Activated CD4-positive, alpha-beta T cell treated with anti-CD3 and anti-CD28 coated beads, Interleukin-2, amount 10 ng/mL, durations not matched to agents 24 days and 14 days (primary cell): Measurements from ENCODE around the gene RAD51B. TPM values are rescaled to one million over a fixed set of nuclear protein-coding genes. Genes with fewer than 3 reads are reported as not detected.
"Not testable (repeated sequence)": the region's sequence is repeated elsewhere in the genome, so short reads cannot be mapped to it uniquely, and the experiment has no call there.

Source experiments
- DNase-seq: peaks from one replicate; pipeline ENCODE4 v3.0.0; 2022
- H3K27ac Mint-ChIP-seq: one replicate; pipeline ENCODE4 v1.8.0; 2022; ENCODE audit warnings: mild to moderate bottlenecking, mixed read lengths
- H3K27me3 Mint-ChIP-seq: one replicate; pipeline ENCODE4 v1.8.0; 2022; ENCODE audit warnings: mixed read lengths
- H3K36me3 Mint-ChIP-seq: one replicate; pipeline ENCODE4 v1.8.0; 2022; ENCODE audit warnings: low read depth, mild to moderate bottlenecking, mixed read lengths
- H3K4me1 Mint-ChIP-seq: one replicate; pipeline ENCODE4 v1.8.0; 2021; ENCODE audit warnings: mixed read lengths
- H3K4me3 Mint-ChIP-seq: one replicate; pipeline ENCODE4 v1.8.0; 2022; ENCODE audit warnings: mild to moderate bottlenecking, moderate library complexity, mixed read lengths
- H3K9me3 Mint-ChIP-seq: one replicate; pipeline ENCODE4 v1.8.0; 2021; ENCODE audit warnings: mixed read lengths
- intact Hi-C: fragments of 100-400 bp; cut with micrococcal nuclease; formaldehyde crosslinking; loops from one replicate; pipeline ENCODE4 v1.15.1; 2023
- total RNA-seq: library from RNA; stranded (reverse); gene quantifications from 2 replicates; pipeline ENCODE4 v1.2.3, GENCODE V29; 2022

RAD51B gene
- total RNA-seq, 1 donor from 2014 or later, result 29.3 TPM

DNA sequence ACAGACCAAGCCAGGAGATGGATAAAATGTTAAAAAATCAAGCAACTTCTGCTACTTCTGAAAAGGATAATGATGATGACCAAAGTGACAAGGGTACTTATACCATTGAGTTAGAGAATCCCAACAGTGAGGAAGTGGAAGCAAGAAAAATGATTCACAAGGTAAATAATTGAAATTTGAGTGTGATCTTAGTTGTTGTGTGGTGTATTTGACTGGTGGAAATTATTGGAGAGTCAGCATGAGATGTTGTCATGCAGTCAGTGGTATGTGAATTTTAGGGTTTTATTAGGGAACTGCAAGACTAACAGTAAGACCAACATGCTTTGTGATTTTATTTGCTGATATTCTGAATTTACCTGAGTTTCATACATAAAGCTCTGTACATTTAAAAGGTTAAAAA is 296.4 kb downstream of the RAD51B start:
- intact Hi-C loops, H3K4me1 Mint-ChIP-seq, H3K4me3 Mint-ChIP-seq, H3K36me3 Mint-ChIP-seq, DNase-seq, H3K9me3 Mint-ChIP-seq, H3K27ac Mint-ChIP-seq, H3K27me3 Mint-ChIP-seq: not testable (repeated sequence)

DNA sequence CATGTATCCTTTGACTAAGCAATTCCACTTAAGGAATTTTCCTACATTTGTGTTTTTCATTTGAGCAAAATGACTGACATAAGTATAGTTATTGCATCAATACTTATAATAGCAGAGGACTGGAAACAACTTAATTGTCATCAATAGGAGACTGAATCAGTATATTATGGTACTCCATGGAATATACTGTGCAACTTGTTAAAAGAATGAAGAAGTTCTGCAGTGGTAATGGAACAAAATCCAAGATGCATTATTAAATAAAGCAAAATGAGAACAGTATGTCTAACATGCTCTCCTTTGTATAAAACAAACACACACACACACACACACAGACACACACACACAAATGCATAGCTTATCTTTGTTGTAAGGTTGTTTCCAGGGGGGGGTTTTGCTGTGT is 303.1 kb downstream of the RAD51B start:
- H3K4me1 Mint-ChIP-seq, result no peaks in the 10 kb centered on the region
- no peaks in the 10 kb centered on the region for H3K36me3 Mint-ChIP-seq
- peaks cover 4% of the 10 kb centered on the region for H3K9me3 Mint-ChIP-seq
- intact Hi-C loops, result no loop called here
- no peak for DNase-seq
- H3K27me3 Mint-ChIP-seq, result no peaks in the 10 kb centered on the region
- H3K4me3 Mint-ChIP-seq, result no peak overlapping the region
- no peak overlapping the region for H3K27ac Mint-ChIP-seq

DNA sequence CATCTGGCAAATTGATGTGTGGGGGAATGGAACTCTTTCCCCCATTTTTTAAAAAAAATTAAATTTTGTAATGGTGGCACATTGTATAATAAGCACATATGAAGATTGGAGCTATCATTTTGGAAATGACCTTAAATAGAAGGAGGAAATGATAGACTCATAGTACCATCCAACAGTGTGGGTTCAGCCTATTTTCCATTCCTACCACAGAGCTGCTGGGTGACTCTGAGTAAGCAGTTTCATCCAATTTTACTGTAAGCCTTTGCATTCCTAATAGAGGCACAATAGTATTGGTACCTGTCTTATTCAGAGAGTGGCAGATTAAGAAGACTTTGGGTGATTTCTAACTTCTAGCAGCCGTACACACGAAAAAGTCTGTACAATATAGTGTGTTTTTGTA is 304.5 kb downstream of the RAD51B start:
- peaks cover 4% of the 10 kb centered on the region for H3K9me3 Mint-ChIP-seq
- no peaks in the 10 kb centered on the region for H3K27me3 Mint-ChIP-seq
- no peaks in the 10 kb centered on the region for H3K4me1 Mint-ChIP-seq
- H3K4me3 Mint-ChIP-seq, result no peak overlapping the region
- intact Hi-C loops, result no loop called here
- no peak overlapping the region for H3K27ac Mint-ChIP-seq
- no peak for DNase-seq
- H3K36me3 Mint-ChIP-seq, result no peaks in the 10 kb centered on the region

DNA sequence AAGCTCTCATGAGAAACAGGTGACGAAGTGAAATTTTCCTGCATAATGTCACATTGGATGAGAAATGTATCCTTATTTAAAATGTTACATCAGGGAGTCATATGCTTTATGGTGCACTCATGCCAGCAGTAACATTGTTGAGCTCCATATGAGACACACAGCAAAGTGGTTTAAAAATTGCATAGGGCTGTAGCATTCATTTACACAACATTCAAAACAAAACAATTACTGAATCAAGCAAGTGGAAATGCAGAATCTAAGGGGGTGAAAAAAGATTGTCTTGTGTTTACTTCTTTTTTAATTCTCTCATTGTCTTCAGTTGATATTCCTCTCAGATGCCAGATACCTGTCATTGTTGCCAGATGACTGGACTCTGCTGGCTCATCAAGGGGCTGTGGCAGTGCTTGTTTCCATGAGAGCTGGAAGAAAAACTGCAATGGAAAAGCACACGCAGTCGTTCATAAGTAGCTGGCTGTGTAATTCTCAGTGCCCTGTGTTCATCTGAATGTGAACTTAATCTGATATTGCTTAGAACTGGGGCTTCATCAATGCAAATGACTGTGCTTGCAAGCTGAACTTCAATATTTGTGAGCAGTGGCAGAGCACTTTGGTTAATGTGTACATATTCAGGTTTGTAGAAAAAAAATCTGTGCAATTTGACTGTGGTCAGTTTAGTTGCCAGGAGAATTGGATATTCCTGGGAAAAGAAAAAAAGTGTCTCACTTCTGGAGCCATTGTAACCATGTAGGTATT is 305.6 kb downstream of the RAD51B start:
- intact Hi-C loops, result no loop called here
- H3K27me3 Mint-ChIP-seq, result no peaks in the 10 kb centered on the region
- no peak overlapping the region for H3K27ac Mint-ChIP-seq
- no peak overlapping the region for H3K4me3 Mint-ChIP-seq
- peaks cover 4% of the 10 kb centered on the region for H3K9me3 Mint-ChIP-seq
- no peak for DNase-seq
- no peaks in the 10 kb centered on the region for H3K4me1 Mint-ChIP-seq
- no peaks in the 10 kb centered on the region for H3K36me3 Mint-ChIP-seq

DNA sequence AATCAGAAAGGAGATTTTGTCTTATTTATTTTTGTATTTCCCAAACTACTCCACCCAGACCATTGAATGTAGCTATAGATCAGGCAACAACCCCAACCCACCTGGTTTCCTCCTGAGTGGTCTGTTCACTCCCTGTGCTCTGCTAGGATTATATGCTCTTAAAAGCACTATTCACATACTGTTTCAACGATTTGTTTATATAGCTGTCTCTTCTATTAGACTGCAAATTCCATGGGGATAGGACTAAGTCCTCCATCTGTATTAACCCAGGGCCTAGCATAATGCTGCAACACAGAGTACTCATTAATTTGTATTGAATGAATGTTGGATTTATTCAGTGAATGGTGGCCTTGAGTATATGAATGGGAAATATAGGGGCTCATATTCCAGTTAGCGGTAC is 307.6 kb downstream of the RAD51B start:
- intact Hi-C loops, result no loop called here
- Mint-ChIP-seq H3K4me1 (no peaks in the 10 kb centered on the region), H3K9me3 (no peaks in the 10 kb centered on the region), H3K36me3 (no peaks in the 10 kb centered on the region), H3K27ac (no peak overlapping the region), H3K4me3 (no peak overlapping the region), H3K27me3 (no peaks in the 10 kb centered on the region)
- no peak for DNase-seq

DNA sequence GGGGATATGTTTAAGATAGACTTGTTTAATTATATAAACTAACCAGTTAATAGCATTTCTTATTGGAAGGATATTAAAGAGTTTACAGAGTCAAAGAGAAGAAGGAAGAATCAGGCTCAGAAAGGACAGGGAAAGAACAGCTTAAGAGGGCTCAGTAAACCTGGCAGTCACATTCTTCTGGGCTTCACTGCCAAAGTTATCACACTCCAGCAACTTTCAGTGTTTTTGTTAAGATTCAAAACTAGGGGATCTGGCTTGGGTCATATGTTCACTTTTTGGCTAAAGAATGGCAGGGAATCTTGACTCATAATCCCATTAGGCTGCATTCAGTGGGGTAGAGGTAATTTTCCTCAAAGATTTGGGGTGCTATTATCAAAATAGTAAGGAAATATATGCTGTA is 312.3 kb downstream of the RAD51B start:
- no peak overlapping the region for H3K4me3 Mint-ChIP-seq
- H3K9me3 Mint-ChIP-seq, result peaks cover 4% of the 10 kb centered on the region
- intact Hi-C loops, result no loop called here
- no peak for DNase-seq
- no peaks in the 10 kb centered on the region for H3K36me3 Mint-ChIP-seq
- no peak overlapping the region for H3K27ac Mint-ChIP-seq
- peaks cover 2% of the 10 kb centered on the region for H3K4me1 Mint-ChIP-seq
- H3K27me3 Mint-ChIP-seq, result no peaks in the 10 kb centered on the region

DNA sequence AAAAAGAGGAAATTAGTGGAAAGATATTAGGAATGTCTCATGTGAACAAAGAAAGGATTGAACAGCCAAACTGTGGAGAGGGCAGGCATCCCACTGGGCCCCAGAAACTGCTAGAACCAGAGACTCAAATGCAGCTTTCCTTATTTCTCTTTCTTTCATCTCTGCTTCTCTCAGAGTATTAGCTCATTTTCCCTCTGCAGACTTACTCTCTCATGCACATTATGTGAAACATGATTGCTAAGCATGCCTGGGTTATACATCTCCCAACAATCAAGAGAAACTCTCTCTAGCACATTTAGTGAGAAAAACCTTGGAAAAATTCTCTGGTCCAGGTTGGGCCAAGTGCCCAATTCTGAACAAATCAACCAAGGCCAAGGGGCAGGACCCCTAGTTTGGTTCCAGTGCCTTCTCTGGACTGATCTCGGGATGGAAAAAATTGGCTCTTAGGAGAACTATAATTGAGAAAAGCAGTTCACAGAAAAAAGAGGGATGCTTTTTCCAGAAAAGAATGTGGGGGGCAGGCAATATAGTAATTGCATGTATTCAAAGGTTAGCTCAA is 313.1 kb downstream of the RAD51B start:
- H3K27ac Mint-ChIP-seq, result no peak overlapping the region
- H3K4me1 Mint-ChIP-seq, result peaks cover 2% of the 10 kb centered on the region
- H3K4me3 Mint-ChIP-seq, result no peak overlapping the region
- DNase-seq, result no peak
- H3K27me3 Mint-ChIP-seq, result no peaks in the 10 kb centered on the region
- no peaks in the 10 kb centered on the region for H3K36me3 Mint-ChIP-seq
- intact Hi-C loops, result no loop called here
- H3K9me3 Mint-ChIP-seq, result peaks cover 4% of the 10 kb centered on the region

DNA sequence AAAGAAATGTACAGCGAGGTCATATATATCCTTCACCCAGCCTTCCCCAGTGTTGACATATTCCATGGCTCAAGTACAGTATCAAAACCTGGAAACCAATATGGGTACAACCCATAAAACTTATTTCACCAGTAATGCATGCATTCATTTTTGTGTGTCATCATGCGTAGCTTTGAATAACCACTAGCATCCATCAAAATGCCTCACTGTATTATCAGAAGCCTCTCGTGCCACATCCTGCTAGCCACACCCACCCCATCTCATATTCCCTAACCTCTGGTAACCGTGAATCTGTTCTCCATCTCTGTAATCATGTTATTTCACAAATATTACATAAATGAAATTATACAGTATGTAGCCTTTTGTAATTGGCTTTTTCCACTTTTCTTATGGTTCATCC is 314.3 kb downstream of the RAD51B start:
- Mint-ChIP-seq H3K4me3 (no peak overlapping the region), H3K27ac (no peak overlapping the region), H3K9me3 (peaks cover 4% of the 10 kb centered on the region), H3K27me3 (no peaks in the 10 kb centered on the region), H3K4me1 (peaks cover 2% of the 10 kb centered on the region), H3K36me3 (no peaks in the 10 kb centered on the region)
- intact Hi-C loops, result no loop called here
- DNase-seq, result no peak

DNA sequence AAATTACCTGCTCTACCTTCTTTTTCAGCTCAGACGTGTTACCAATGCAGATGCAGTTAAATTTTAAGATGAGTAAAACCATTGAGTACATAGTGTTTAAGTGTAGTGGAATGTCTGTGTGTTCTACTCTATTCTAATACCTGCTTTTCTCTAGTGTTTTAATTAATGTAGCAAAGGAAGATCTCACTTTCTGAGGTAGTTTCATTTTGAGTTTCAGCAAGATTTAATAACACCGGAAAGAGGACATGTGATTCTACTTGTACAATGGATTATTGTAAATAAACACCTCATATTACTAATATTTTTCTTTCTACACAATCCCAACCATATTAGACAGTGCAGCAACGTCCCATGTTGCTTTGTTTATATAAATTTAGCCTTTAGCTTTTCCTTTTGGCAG is 315.4 kb downstream of the RAD51B start:
- Mint-ChIP-seq H3K4me3 (no peak overlapping the region), H3K36me3 (no peaks in the 10 kb centered on the region), H3K4me1 (peaks cover 2% of the 10 kb centered on the region), H3K9me3 (peaks cover 4% of the 10 kb centered on the region), H3K27ac (no peak overlapping the region), H3K27me3 (no peaks in the 10 kb centered on the region)
- intact Hi-C loops, result no loop called here
- DNase-seq, result no peak

DNA sequence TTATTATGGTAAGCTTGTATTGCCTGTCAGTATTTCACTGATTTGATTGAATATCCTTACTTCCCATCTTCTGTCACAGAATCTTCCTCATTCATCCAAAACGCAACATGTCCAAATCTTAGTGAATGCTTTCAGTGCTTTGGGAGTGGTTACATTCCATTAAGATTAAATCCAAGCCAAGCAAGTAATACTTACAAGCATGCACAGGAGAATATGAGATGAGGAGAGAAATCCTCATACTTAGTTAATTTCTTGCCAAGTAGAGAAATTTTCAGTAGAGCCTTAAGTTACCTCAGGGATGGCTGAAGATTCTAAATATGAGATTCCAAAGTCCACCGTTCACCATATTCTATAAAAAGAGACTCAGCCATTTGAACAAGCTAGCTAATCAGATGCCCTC is 316.0 kb downstream of the RAD51B start:
- Mint-ChIP-seq H3K27me3 (no peaks in the 10 kb centered on the region), H3K36me3 (no peaks in the 10 kb centered on the region), H3K4me1 (peaks cover 2% of the 10 kb centered on the region), H3K9me3 (peaks cover 4% of the 10 kb centered on the region), H3K27ac (no peak overlapping the region), H3K4me3 (no peak overlapping the region)
- intact Hi-C loops, result no loop called here
- DNase-seq, result no peak

DNA sequence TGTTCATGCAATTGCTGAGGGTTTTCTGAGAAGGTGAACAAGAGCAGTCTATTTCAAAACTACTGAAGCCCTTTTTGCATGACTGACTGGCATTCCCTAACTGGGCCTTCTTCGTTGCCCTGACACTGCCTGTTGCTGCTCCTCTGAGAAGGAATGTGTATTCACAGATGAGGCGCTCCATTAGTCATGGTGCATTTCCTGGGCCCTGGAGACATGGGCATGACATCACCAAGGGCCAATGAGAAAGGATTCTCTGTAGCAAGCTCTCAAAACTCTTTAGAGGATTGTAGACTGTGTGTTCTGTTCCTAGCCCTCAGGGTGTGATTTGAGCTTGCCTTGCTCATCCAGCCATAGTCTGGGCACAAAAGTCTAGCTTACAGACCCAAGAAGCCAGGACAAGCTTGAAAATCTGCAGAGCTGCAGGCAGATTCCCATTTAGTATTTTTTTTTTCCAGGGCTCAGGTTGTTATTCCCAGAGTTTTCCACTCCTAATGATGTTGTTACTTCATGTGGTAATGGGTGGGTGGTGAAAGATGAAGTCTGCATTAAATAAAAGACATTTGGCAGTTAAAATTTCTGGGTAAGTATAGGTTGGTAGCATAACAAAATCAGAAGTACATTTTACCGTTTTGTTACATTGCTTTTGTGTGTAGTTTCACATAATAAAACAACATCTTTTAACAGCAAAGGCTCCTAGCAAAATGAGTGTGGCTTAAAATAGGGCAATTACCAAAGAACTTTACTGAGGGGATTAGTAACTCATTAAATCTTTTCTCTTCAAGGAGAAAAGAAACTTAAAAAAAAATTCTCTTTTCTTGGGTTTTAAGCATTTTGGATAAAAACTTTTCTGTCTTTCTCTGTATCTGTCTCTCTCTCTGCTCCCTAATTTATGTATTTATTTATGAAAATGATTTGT is 318.4 kb downstream of the RAD51B start:
- intact Hi-C loops, result no loop called here
- Mint-ChIP-seq H3K27ac (no peak overlapping the region), H3K4me3 (no peak overlapping the region), H3K9me3 (peaks cover 4% of the 10 kb centered on the region), H3K4me1 (peaks cover 2% of the 10 kb centered on the region), H3K36me3 (no peaks in the 10 kb centered on the region), H3K27me3 (no peaks in the 10 kb centered on the region)
- DNase-seq, result no peak

DNA sequence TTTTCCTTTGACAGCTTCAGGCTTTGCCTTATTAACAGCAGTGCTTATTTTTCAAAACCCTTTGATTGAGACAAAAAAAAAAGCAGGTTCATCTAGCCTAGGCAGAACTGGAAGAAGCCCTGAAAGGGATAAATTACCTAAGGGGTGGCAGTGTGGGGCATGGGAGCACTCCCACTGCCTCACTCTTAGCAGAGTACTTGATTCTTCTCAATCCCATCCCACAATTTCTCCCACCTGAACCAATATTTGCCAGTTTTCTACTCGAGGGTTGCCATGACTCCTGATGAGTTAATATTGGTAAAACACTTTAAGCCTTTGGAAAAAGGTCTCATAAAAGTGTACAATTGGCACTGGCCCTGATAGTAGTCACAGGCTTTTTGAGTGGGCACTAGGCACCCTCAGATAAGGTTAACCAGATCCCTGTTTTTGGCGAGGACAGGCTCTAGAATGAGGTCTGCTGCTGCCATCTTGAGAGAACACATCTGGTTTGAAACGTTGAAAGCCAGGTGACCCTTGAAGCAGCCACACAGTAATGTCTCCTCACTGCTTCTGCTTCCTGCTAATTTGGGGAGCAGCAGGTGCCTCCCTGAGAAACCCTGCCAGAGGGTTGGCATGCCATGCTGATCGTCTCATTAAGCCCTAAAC is 320.0 kb downstream of the RAD51B start:
- H3K27ac Mint-ChIP-seq, result no peak overlapping the region
- no peak overlapping the region for H3K4me3 Mint-ChIP-seq
- H3K9me3 Mint-ChIP-seq, result peaks cover 4% of the 10 kb centered on the region
- peaks cover 2% of the 10 kb centered on the region for H3K4me1 Mint-ChIP-seq
- no peak for DNase-seq
- H3K27me3 Mint-ChIP-seq, result no peaks in the 10 kb centered on the region
- intact Hi-C loops, result no loop called here
- no peaks in the 10 kb centered on the region for H3K36me3 Mint-ChIP-seq

DNA sequence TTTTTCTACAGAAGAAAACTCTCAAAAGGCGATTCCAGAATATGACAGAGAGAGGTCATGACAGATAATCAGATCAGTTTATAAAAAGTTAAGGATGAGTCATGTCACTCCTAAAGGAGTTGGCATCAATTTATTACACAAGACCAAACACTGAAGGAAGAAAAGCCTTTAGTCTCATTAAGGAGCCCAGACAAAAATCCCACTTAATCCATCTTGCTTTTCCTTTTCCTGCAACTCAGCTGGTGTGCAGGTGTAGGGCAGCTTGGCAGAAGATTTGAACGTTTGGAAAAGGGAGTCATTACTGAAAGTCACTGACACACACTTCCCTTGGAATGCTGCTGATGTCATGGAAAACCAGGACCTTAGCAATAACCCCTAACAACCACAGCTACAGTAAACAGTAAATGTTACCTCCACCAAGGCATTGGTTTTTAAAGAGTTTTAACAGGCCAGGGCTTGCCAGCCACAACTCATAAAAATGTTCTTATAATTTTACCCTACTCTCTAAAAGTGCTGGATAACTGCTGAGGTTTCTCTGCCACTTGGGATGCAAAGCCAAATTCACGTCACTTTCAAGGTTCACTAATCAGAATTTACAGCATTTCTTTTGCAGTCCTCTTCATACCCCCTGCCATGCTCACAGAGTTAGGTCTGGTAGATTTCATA is 320.6 kb downstream of the RAD51B start:
- H3K4me1 Mint-ChIP-seq, result no peaks in the 10 kb centered on the region

More for the DNA sequence above, 320.6 kb downstream of the RAD51B start:
- DNase-seq, result no peak
- intact Hi-C loops, result no loop called here
- Mint-ChIP-seq H3K4me3 (no peak overlapping the region), H3K9me3 (peaks cover 4% of the 10 kb centered on the region), H3K27me3 (no peaks in the 10 kb centered on the region), H3K36me3 (no peaks in the 10 kb centered on the region), H3K27ac (no peak overlapping the region)
